NT2/D1 (cell line): ENCODE results near the gene SCRN2.

Source experiments
- SUZ12 ChIP-seq: IDR thresholded peaks from 2 replicates; pipeline ENCODE4 v1.6.1; 2011; ENCODE audit not compliant: insufficient read length, insufficient read depth; ENCODE audit errors: extremely low read depth
- ZNF274 ChIP-seq: IDR thresholded peaks from 2 replicates; pipeline ENCODE4 v1.6.1; 2011; ENCODE audit warnings: mild to moderate bottlenecking, low read depth, low read length

DNA sequence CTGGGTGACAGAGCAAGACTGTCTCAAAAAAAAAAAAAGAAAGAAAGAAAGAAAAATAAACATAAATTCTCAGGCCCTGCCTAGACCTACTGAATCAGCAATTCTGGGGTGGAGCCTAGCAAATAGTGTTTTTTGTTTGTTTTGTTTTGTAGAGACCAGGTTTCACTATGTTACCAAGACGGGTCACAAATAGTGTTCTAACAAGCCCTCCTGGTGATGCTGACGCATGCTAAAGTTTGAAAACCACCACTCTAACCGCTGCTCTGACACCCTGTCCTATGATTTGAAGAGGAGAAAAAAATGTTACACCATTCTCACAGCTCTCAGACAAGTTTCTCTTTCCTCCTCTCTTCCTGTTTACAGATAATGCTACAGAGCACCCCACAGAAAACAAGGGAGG is 11.2 kb downstream of the SCRN2 start:
- TF ChIP-seq ZNF274 (no peak), SUZ12 (no peak)
